ENCODE results near the gene FAM107B. TPM values are rescaled to one million over a fixed set of nuclear protein-coding genes. Genes with fewer than 3 reads are reported as not detected.

FAM107B gene
- total RNA-seq, 1 experiment from 2014 or later: 12.6 TPM

- no peak for DNase-seq (ENCODE audit: low read depth, low spot score)
- in situ Hi-C loops (cut with HindIII; ENCODE audit: low pct_unique_long_range_greater_than_20kb, low sequenced_read_pairs): no loop called here
These were observed 8.1 kb upstream of the FAM107B start for GRCh38 chr10:14782691-14783363.

DNA sequence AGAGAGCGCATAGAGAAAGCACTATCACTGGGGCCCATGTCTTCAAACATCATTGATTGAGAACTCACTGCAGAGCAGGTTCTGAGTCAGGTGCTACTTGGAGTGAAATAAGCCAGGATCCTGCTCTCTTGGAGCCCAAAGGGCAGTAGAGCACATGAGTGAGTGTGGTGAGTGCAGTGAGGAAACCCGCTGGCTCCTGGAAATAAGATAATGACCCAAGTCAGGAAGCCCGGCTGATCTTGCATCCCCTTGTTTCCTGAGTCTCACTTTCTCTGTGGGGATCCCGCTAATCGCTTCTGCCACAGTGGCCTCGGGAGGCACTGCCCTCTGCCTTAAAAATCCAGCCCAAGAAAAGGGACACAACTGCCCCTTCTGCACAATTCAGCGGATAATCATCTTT, 7.1 kb upstream of the FAM107B start:
- no peak for DNase-seq (ENCODE audit: low read depth, low spot score)
- in situ Hi-C loops (cut with HindIII; ENCODE audit: low pct_unique_long_range_greater_than_20kb, low sequenced_read_pairs): no loop called here

GRCh38 chr10:14779001-14779651, 4.4 kb upstream of the FAM107B start:
- in situ Hi-C loops (cut with HindIII; ENCODE audit: low pct_unique_long_range_greater_than_20kb, low sequenced_read_pairs): no loop called here
- no peak for DNase-seq (ENCODE audit: low read depth, low spot score)

DNA sequence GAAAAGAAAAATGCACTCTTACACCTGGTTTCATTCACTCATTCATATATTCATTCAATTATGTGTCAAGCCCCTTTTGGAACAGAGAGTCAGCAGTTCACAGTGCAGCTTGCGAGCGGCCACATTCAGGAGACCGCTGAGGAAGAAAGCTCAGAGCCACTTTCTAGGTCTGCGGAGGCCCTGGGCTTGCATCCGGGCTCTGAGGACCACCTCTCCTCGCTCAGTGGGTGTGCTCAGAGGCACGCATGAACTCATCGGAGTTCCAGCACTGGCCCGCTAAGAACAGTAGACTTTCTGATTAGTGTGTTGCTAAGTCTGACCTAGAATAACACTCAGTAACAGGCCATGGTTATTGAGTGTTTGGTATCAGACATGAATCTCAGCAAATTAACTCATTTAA, 1.8 kb upstream of the FAM107B start:
- DNase-seq (ENCODE audit: low read depth, low spot score): no peak
- in situ Hi-C loops (cut with HindIII; ENCODE audit: low pct_unique_long_range_greater_than_20kb, low sequenced_read_pairs): no loop called here

GRCh38 chr10:14775656-14776055, 959 bp upstream of the FAM107B start:
- in situ Hi-C loops (cut with HindIII; ENCODE audit: low pct_unique_long_range_greater_than_20kb, low sequenced_read_pairs): no loop called here
- DNase-seq (ENCODE audit: low read depth, low spot score): no peak

GRCh38 chr10:14774214-14774580, 500 bp downstream of the FAM107B start:
- in situ Hi-C loops (cut with HindIII; ENCODE audit: low pct_unique_long_range_greater_than_20kb, low sequenced_read_pairs): no loop called here
- no peak for DNase-seq (ENCODE audit: low read depth, low spot score)

DNA sequence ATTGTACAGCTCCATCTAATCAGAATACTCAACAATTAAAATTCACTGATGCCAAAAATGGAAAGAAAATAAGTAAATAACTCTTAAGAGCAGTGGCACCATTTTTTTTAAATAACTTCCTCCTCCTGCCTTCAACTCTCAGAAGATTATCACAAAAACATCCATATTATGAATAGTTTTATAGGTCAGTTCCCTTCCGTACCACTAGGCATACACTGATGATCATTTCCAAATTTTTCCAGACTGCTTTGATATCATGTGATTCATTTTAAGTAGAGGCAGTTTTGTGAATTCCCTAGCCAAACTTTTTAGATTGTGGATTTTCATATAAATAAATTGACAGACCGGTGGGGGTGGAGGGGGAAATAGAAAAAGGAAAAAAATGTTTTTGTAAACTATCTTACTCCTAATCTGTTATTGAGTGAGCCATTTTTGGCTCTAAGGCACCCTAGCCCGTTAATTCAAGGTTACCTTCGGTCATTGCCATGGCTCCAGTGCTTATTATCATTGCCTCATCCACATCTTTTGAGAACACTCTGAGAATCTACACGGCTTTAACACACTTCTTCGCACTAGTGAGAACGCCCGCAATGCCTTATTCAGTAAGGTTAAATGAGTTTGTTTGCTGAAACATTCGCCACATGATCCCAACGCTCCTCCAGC, 1.0 kb downstream of the FAM107B start:
- in situ Hi-C loops (cut with HindIII; ENCODE audit: low pct_unique_long_range_greater_than_20kb, low sequenced_read_pairs): no loop called here
- DNase-seq (ENCODE audit: low read depth, low spot score): no peak

- no peak for DNase-seq (ENCODE audit: low read depth, low spot score)
- in situ Hi-C loops (cut with HindIII; ENCODE audit: low pct_unique_long_range_greater_than_20kb, low sequenced_read_pairs): no loop called here
These were observed 2.3 kb downstream of the FAM107B start for GRCh38 chr10:14772399-14772798.

GRCh38 chr10:14770927-14771326, 3.8 kb downstream of the FAM107B start:
- no peak for DNase-seq (ENCODE audit: low read depth, low spot score)

DNA sequence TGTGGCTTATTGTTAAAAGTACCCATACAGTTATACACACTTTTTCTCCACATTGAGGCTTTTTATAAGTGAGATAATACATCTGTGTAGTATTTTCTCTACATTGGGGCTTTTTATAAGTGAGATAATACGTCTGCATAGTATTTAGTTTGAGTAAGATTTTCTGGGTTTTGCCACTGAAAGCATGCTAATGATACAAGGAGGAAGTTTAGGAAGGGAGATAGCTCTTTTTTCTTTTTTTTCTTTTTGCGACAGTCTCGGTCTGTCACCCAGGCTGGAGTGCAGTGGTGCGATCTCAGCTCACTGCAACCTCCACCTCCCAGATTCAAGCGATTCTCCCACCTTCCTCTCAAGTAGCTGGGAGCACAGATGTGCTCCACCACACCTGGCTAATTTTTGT, 13.3 kb downstream of the FAM107B start:
- in situ Hi-C loops (cut with HindIII; ENCODE audit: low pct_unique_long_range_greater_than_20kb, low sequenced_read_pairs): no loop called here

More at GRCh38 chr10:14770927-14771326, 3.8 kb downstream of the FAM107B start:
- in situ Hi-C loops (cut with HindIII; ENCODE audit: low pct_unique_long_range_greater_than_20kb, low sequenced_read_pairs): no loop called here

DNA sequence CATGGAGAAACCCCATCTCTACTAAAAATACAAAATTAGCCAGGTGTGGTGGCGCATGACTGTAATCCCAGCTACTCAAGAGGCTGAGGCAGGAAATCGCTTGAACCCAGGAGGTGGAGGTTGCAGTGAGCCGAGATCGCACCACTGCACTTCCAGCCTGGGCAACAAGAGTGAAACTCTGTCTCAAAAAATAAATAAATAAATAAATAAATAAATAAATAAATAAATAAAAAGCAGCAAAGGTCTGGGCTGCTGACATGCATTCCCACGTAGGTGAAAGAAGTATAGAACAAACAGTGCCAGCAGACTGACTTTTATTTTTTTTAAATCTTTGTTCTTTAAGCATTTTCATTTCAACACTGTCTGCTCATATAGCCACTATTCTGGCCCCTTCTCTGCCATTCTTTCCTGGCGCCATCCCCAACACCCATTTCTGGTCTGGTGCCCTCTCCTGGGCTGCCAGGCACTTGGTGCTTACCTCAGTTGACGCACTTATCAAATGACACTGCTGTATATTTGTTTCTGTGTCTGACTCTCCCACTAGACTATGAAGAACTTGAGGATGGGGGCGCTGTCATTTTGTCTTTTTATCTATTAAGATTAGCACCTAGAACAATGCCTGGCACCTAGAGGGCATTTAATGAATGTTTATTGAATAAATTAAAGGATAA, 15.6 kb downstream of the FAM107B start:
- in situ Hi-C loops (cut with HindIII; ENCODE audit: low pct_unique_long_range_greater_than_20kb, low sequenced_read_pairs): no loop called here
- peak; percentile 53 for DNase-seq (ENCODE audit: low read depth, low spot score)

More for the DNA sequence above, 13.3 kb downstream of the FAM107B start:
- DNase-seq (ENCODE audit: low read depth, low spot score): no peak

GRCh38 chr10:14758451-14758850, 16.2 kb downstream of the FAM107B start:
- in situ Hi-C loops (cut with HindIII; ENCODE audit: low pct_unique_long_range_greater_than_20kb, low sequenced_read_pairs): no loop called here

GRCh38 chr10:14757986-14758385, 16.7 kb downstream of the FAM107B start:
- no peak for DNase-seq (ENCODE audit: low read depth, low spot score)
- in situ Hi-C loops (cut with HindIII; ENCODE audit: low pct_unique_long_range_greater_than_20kb, low sequenced_read_pairs): no loop called here

More at GRCh38 chr10:14758451-14758850, 16.2 kb downstream of the FAM107B start:
- DNase-seq (ENCODE audit: low read depth, low spot score): no peak

DNA sequence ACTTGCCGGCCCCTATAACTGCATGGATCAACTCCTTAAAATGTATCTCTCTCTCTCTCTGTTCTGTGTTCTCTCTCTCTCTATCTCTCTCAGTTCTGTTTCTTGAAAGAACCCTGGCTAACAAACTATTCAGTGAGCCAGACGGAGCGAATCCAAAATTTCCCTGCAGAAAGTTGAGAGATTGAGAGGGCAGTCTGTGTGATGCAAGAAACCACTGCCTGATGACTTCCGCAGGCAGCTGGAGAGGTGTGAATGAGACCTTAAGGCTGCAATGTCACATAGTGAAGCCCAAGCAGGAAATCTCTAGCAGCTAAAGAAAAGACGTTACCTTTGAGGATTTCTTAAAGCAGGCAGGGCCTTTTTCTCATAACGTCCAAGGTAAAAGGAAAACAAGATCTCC, 17.3 kb downstream of the FAM107B start:
- no peak for DNase-seq (ENCODE audit: low read depth, low spot score)
- in situ Hi-C loops (cut with HindIII; ENCODE audit: low pct_unique_long_range_greater_than_20kb, low sequenced_read_pairs): no loop called here

DNA sequence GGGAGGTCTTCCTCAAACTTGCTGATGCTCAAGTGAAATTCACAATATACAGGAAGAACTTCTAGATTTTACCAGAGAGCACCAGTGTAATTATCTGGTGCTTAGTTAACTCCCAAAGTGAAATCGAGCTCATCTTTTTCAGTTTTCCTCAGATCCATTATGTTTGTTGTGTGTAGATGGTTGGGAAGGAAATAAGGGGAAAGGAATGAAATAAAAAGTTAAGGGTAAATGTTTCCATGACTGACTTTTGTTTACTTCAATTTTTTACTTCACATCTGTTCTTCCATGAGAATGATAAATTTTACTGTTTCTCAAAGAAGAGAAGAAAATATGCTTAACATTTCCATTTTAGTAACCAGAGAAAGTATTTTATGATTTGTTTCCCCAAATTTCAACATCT, 21.3 kb downstream of the FAM107B start:
- in situ Hi-C loops (cut with HindIII; ENCODE audit: low pct_unique_long_range_greater_than_20kb, low sequenced_read_pairs): no loop called here
- DNase-seq (ENCODE audit: low read depth, low spot score): no peak

GRCh38 chr10:14751921-14752320, 22.8 kb downstream of the FAM107B start:
- DNase-seq (ENCODE audit: low read depth, low spot score): no peak
- in situ Hi-C loops (cut with HindIII; ENCODE audit: low pct_unique_long_range_greater_than_20kb, low sequenced_read_pairs): no loop called here

DNA sequence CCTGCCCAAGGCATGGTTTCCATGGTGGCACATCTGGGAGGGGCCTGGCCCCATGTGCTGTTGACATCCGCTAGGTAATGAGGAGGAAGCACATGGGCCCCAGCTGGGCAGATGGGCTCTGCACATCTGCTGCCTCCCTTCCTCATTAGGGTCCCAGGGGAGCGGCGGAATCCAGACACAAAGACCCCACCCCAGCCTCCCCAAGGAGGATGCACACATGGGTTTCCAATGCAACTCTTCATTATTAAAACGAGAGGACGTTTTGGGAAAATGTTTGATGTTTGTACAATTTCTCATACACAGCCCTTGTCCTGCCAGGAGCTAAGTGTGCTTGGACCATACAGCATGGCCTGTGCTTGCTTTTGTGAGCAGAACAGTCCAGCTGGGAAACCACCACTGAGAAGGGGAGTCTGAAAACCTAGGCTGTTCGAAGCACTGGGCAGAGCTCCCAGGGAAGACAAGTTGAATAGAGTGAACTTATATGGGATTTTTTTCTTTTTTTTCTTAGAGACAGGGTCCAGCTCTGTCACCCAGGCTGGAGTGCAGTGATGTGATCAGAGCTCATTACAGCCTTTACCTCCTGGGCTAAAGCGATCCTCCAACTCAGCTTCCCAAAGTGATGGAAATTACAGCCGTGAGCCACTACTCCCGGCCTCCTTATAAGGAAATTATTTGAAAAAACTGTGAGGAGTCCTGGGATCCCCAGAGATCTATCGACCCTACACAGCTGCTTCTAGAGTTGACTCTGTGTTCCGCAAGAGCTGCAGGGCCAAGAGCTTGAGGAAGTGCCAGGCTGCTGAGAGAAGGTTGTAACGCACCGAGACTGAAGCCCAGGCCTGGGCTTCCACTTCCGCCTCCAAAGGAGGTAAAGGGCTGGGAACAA, 23.4 kb downstream of the FAM107B start:
- DNase-seq (ENCODE audit: low read depth, low spot score): no peak
- in situ Hi-C loops (cut with HindIII; ENCODE audit: low pct_unique_long_range_greater_than_20kb, low sequenced_read_pairs): no loop called here

Data from SK-MEL-5 (cell line).